SK-N-MC (cell line): Measurements from ENCODE around the gene BSDC1.

Experiments used
- DNase-seq: peaks from one replicate; pipeline ENCODE4 v3.0.0-alpha.2; 2011; ENCODE audit warnings: low read depth, low spot score
- H3K27ac ChIP-seq: fragments of 200-600 bp; sonication (generic); 2 replicates; pipeline ENCODE4 v1.5.1; 2016; ENCODE audit warnings: mixed run types
- H3K36me3 ChIP-seq: fragments of 200-600 bp; sonication (generic); 2 replicates; pipeline ENCODE4 v1.6.1; 2017; ENCODE audit warnings: antibody characterized with exemption, low read length, mixed read lengths; ENCODE audit not compliant: insufficient read depth
- H3K4me3 ChIP-seq: fragments of 200-600 bp; sonication (generic); 2 replicates; pipeline ENCODE4 v1.5.1; 2016
- H3K9ac ChIP-seq: fragments of 200-600 bp; sonication (generic); 2 replicates; pipeline ENCODE4 v1.8.0; 2017; ENCODE audit warnings: mixed run types, mixed read lengths; ENCODE audit not compliant: insufficient read length
- H3K9me3 ChIP-seq: fragments of 200-600 bp; sonication (generic); 2 replicates; pipeline ENCODE4 v1.6.1; 2017; ENCODE audit warnings: low read depth, mild to moderate bottlenecking, antibody characterized with exemption, low read length, moderate library complexity, mixed read lengths
- EZH2 ChIP-seq: fragments of 200-600 bp; sonication (generic); IDR thresholded peaks from one replicate; pipeline ENCODE4 v1.6.1; 2017; ENCODE audit warnings: antibody characterized with exemption
- FOXP2 ChIP-seq: optimal IDR thresholded peaks from 2 replicates; pipeline ENCODE3; 2011; ENCODE audit warnings: mild to moderate bottlenecking, moderate library complexity; ENCODE audit not compliant: insufficient read depth; ENCODE audit errors: extremely low read length, control extremely low read depth
- POLR2AphosphoS5 ChIP-seq: IDR thresholded peaks from 2 replicates; pipeline ENCODE4 v1.6.1; 2012; ENCODE audit warnings: mild to moderate bottlenecking, low read depth, low read length, borderline replicate concordance

Gene BSDC1

DNA sequence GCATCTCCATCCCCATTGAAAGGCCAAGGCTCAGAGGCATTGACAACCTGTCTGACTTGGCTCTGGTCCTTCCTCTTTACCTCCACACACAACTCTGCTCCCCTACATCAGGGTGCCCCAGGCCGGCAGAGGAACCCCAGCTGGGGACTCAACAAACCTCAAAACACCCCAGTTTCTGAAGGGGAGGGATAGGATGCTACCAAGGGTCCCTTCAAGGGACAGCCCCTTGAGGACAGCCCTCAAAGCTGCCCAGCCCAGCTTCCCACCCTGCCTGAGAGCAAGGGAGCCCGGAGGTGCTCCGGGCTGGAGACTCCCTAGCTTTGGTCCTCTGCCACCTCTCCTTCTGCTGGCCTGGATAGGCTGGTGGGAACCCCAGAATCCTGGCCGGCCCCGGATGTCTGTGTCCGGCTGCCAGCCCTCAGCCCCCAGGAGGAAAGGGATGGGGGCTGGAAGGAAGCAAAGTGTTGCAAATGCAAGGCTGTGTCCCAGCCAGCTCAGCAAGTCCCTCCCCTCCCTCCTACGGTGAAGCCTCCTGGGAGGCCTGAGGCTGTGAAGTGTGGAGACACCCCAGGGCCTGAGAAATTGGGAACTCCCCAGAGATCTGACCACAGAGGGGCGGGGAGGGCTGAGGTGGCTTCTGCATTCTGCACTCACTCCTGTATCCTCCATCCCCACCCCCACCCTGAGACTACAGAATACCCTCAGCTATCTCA is 57.1 kb downstream of the BSDC1 start:
- Histone ChIP-seq H3K4me3 (peak overlapping the region; percentile 83), H3K9me3 (no peaks in the 10 kb centered on the region), H3K9ac (no peak overlapping the region), H3K27ac (no peak overlapping the region), H3K36me3 (peaks cover 29% of the 10 kb centered on the region)
- DNase-seq: no peak
- TF ChIP-seq FOXP2: no peak
- TF ChIP-seq EZH2: no peak
- no peak for TF ChIP-seq POLR2AphosphoS5

DNA sequence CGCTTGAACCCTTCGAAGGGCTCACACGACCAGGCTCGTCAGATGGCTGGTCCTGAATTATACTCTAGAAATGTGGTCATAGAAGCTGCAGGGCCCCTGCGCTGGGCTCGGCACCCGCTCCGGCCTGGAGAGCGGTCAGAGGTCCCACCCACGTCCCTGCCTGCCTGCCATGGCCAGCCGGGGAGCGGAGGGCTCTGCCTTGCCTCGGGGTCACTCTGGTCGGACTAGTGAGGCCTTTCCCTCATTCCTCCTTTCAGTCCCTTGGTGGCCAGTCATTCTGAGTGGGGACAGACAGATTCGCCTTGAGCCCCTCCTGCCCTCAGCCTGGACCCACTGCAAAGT is 57.7 kb downstream of the BSDC1 start:
- Histone ChIP-seq H3K36me3 (peaks cover 35% of the 10 kb centered on the region), H3K9ac (no peak overlapping the region), H3K9me3 (no peaks in the 10 kb centered on the region), H3K4me3 (peak overlapping the region; percentile 83), H3K27ac (no peak overlapping the region)
- TF ChIP-seq FOXP2 (no peak), POLR2AphosphoS5 (no peak), EZH2 (no peak)
- DNase-seq: no peak

DNA sequence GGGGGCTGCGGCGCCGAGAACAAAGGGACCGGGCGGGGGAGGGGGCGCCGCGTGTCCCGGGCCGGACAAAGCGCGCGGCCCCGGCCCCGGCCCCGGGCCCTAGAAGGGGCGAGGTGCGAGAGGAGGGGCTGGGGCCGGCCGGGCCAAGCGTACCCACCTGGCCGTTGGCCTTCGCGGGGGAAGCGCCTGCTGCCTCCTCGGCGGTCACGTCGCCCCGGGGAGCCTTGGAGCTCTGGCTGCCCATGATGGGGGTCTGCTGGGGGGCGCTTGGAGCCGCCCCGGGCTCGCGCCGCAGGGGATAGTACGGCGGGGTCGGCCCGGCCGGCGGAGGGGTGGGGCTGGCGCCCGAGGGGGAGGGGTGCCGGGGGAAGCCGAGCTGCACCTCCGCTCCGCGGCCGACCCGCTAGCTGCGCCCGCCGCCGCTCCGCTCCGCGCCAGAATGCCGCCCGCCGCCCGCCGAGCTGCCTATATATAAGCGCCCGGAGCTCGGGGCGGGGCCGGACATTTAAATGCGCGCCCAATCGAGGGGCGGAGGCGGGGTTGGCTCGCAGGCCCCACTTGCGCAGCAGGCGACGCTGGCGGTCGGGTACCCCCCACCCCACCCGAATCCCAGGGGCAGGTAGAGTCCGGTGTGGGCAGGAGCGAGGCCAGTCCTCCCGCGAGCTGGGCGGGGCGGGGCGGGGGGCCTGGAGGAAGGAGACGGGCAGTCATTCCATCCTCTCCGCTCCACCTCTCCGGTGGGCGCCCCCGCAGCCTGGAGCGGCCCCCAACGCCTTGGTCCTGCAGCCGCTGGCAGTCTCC is 58.3 kb downstream of the BSDC1 start, which contains the start of gene MARCKSL1:
Gene MARCKSL1, minus strand, starts transcription at position 444 of the 801 bp plus-strand sequence. Its CDS starts 200 bp downstream, at position 244.
- TF ChIP-seq EZH2: no peak
- TF ChIP-seq POLR2AphosphoS5: peak; percentile 95
- Histone ChIP-seq H3K27ac (peak within 1 kb of the TSS; percentile 84), H3K36me3 (peaks cover 41% of the 10 kb centered on the region), H3K9ac (peak within 1 kb of the TSS; percentile 95), H3K4me3 (peak within 1 kb of the TSS; percentile 83), H3K9me3 (no peaks in the 10 kb centered on the region)
- DNase-seq: no peak

DNA sequence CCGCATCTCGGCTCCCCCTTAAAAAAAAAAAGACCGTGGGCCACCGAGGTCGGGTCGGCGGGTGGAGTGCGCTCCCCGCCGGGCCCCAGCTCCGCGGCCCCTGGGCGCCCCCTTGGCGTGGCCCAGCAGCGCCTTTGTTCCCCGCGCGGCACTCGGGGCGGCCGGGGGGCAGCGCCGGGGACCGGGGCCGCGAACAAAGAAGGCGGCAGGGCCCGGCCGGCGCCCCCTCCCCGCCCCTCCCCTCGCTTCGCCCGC is 58.8 kb downstream of the BSDC1 start:
- TF ChIP-seq FOXP2: no peak
- no peak for TF ChIP-seq EZH2
- TF ChIP-seq POLR2AphosphoS5: no peak
- Histone ChIP-seq H3K27ac (peak overlapping the region; percentile 84), H3K36me3 (peaks cover 46% of the 10 kb centered on the region), H3K4me3 (peak overlapping the region; percentile 83), H3K9ac (peak overlapping the region; percentile 95), H3K9me3 (no peaks in the 10 kb centered on the region)
- DNase-seq: no peak

DNA sequence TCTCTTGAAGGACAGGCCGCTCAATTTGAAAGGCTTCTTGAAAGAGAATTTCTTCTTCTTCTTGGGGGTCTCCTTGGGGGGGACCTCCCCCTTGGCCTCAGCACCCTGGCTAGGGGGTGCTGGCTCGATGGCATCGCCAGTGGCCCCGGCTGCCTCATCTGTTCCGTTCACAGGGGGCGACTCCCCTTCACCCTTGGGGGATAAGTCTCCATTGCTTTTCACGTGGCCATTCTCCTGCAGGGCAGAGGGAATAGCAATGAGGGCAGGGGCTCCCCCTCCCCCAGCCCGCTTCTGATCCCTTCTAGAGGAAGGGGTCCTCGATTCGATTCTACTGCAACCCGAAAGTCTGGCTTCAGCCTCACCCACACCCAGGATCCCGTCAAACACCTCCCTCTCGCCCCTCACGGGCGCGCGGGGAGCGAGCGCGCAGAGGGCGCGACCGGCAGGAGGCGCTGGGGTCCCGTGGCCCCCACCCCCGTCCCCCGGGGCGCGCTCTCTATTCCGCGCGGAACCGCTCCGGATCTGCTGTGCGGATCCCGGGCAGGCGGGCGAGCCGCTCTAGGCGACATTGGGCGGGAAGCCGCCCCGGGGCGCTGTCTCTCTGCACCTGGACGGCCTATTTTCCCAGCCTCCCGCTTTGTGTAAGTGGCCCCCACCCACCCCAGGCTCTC is 59.2 kb downstream of the BSDC1 start:
- Histone ChIP-seq H3K9ac (peak overlapping the region; percentile 95), H3K36me3 (peaks cover 51% of the 10 kb centered on the region), H3K27ac (peak overlapping the region; percentile 84), H3K9me3 (no peaks in the 10 kb centered on the region), H3K4me3 (peak overlapping the region; percentile 83)
- no peak for TF ChIP-seq FOXP2
- TF ChIP-seq EZH2: no peak
- no peak; the same call in 1 of the 2 replicates for TF ChIP-seq POLR2AphosphoS5
- no peak for DNase-seq

DNA sequence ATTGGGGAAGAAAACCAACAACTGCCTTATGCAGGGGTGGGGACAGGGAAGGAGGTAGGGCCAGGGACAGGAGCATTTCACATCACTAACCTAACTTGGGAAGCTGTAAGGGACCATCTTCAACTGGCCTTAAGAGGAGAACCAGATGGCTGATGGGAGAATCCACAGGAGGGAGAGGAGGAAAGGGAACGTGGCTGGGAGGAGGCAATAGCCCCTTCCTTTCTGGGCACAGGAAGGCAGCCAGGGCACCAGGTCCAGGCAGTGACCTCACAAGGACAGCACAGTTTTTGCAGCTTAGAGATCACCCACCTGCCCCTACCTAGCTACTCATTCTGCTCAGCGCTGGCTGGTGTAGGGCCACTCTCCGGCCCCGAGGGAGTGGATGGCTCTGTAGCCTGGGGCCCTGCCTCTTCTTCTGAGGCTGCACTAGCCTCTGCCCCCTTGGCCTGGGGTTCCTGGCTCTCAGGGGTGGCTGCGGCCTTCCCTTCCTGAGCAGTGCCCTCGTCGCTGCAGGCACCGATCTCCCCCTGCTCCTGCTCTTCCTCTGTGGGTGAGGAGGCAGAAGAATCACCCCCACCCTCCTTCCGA is 59.9 kb downstream of the BSDC1 start:
- Histone ChIP-seq H3K9me3 (no peaks in the 10 kb centered on the region), H3K9ac (peak overlapping the region; percentile 95), H3K27ac (peak overlapping the region; percentile 84), H3K4me3 (peak overlapping the region; percentile 83), H3K36me3 (peaks cover 57% of the 10 kb centered on the region)
- DNase-seq: no peak
- TF ChIP-seq EZH2: no peak
- TF ChIP-seq POLR2AphosphoS5: peak; percentile 59; the same call in 1 of the 2 replicates

DNA sequence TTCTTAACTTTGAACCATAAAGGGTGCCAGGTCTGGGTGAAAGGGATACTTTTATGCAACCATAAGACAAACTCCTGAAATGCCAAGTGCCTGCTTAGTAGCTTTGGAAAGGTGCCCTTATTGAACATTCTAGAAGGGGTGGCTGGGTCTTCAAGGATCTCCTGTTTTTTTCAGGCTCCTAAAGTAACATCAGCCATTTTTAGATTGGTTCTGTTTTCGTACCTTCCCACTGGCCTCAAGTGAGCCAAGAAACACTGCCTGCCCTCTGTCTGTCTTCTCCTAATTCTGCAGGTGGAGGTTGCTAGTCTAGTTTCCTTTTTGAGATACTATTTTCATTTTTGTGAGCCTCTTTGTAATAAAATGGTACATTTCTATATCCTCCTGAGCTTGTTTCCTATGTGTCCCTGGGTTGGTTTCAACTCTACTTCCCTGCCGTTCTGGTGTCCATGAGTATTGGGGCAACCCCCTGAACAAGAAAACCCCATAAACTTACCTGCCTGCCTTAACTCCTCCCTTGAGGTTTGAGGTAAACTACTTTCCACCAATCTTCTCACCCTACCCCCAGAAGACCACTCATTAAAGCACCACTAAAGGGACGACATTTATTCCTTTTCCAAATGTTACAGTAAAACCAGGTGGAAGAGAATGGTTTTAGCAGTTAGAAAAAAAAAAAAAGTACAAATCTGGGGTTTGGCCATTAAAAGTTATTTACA is 60.8 kb downstream of the BSDC1 start:
- TF ChIP-seq POLR2AphosphoS5 (no peak; the same call in 1 of the 2 replicates), FOXP2 (no peak), EZH2 (no peak)
- Histone ChIP-seq H3K27ac (peak overlapping the region; percentile 53), H3K4me3 (peak overlapping the region; percentile 83), H3K9ac (no peak overlapping the region), H3K9me3 (no peaks in the 10 kb centered on the region), H3K36me3 (peaks cover 66% of the 10 kb centered on the region)
- DNase-seq: no peak
